ENCODE data around the gene DGKD. TPM values are rescaled to one million over a fixed set of nuclear protein-coding genes. Genes with fewer than 3 reads are reported as not detected.

DGKD gene
- total and polyA plus RNA-seq, 10 of the 15 experiments (the other 5 are each of a cell fraction or from before 2014, with no cell fraction given), result 2.7 to 81.9 (median 27.0) TPM

DNA sequence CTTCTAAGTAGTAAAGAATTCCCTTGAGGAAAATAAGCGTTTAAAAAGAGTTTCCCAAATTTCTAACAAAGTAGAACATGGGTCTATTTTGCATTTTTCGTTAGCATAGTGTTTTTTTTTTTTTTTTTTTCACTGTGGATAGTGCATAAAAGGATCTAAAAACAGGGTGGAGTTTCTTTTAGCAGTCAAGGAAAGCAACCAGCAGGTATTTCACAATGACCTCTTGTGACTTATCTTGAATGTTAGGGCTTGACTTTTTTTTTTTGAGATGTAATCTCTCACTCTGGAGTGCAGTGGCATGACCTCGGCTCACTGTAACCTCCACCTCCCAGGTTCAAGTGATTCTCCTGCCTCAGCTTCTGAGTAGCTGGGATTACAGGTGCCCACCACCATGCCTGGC, 14.9 kb upstream of the DGKD start:
- no peak for ATAC-seq
- WGBS (ENCODE audit: insufficient coverage, insufficient replicate concordance, low lambda C conversion rate, missing lambda C conversion rate), result 38% methylated on average over 3 of the region's 3 CpGs
- no peaks in the 10 kb centered on the region for H3K79me2 ChIP-seq (ENCODE audit: control insufficient read depth, insufficient read depth, low read length)
- no peaks in the 10 kb centered on the region for H3K36me3 ChIP-seq (ENCODE audit: control insufficient read depth in 2 of 2, insufficient read depth in 2 of 2, low read length in 1 of 2)
- no peak overlapping the region for H3K9ac ChIP-seq (ENCODE audit: control insufficient read depth, insufficient read depth, low read length)
- SMC1A ChIA-PET (ENCODE audit: uncharacterized antibody, unreplicated experiment), result no interaction called here
- RAD21 ChIA-PET (ENCODE audit: unreplicated experiment), result no interaction called here
- CTCF ChIA-PET, result no interaction called here
- no peak overlapping the region for H3K27ac ChIP-seq (ENCODE audit: control insufficient read depth, insufficient read depth)
- no peak overlapping the region for H3K4me2 ChIP-seq (ENCODE audit: control insufficient read depth, insufficient read depth)
- H3K9me3 ChIP-seq (replicated peaks; ENCODE audit: control insufficient read depth, insufficient read depth, low read length), result no peaks in the 10 kb centered on the region
- POLR2A ChIA-PET, result no interaction called here
- no peak overlapping the region for H3K4me3 ChIP-seq
- no peak for FAIRE-seq
- no peaks in the 10 kb centered on the region for H4K20me1 ChIP-seq (ENCODE audit: control insufficient read depth, insufficient read depth)
- peaks cover 4% of the 10 kb centered on the region; the same call in 1 of the 2 replicates for H3K4me1 ChIP-seq (ENCODE audit: control insufficient read depth, insufficient read depth, low read length)
- DNase-seq (ENCODE audit: low read depth, low spot score), result no peak
- intact Hi-C loops (cut with micrococcal nuclease; ENCODE audit: unreplicated experiment), result no loop called here
- in situ Hi-C loops (cut with MboI), result no loop called here
- H3K27me3 ChIP-seq (replicated peaks in 1 of 2; ENCODE audit: control insufficient read depth in 2 of 2, insufficient read depth in 2 of 2, low read length in 1 of 2), result no peaks in the 10 kb centered on the region; a peak in 1 of 4 replicates
- no TSS peak for BruUV-seq (replicated peaks)
- H2AFZ ChIP-seq (ENCODE audit: control insufficient read depth, low read depth, low read length), result no peak overlapping the region
- TF ChIP-seq MXI1 (IDR thresholded peaks at IDR 0.05; ENCODE audit: low read depth, low read length) (no peak), POU2F2 (IDR thresholded peaks at IDR 0.05; ENCODE audit: borderline replicate concordance, low read depth, low read length) (no peak), ZNF687 (IDR thresholded peaks at IDR 0.05) (no peak), SIX5 (IDR thresholded peaks at IDR 0.05; ENCODE audit: low read depth, low read length, severe bottlenecking) (no peak), NR2C2 (IDR thresholded peaks at IDR 0.05; ENCODE audit: borderline replicate concordance, control insufficient read depth, insufficient read length, low read depth) (no peak), TCF12 (IDR thresholded peaks at IDR 0.05; ENCODE audit: low read depth, low read length) (no peak), SIN3A (IDR thresholded peaks at IDR 0.05; ENCODE audit: low read depth, low read length) (no peak), CEBPZ (IDR thresholded peaks at IDR 0.05; ENCODE audit: low read depth, low read length) (no peak), ZBED1 (IDR thresholded peaks at IDR 0.05; ENCODE audit: borderline replicate concordance) (no peak), SMC3 (IDR thresholded peaks at IDR 0.05; ENCODE audit: borderline replicate concordance, low read length) (no peak), ZNF274 (IDR thresholded peaks at IDR 0.05; ENCODE audit: insufficient read depth, insufficient read length) (no peak), SUPT20H (IDR thresholded peaks at IDR 0.05; ENCODE audit: borderline replicate concordance, control insufficient read depth, low read depth, low read length) (no peak), NFXL1 (IDR thresholded peaks at IDR 0.05; ENCODE audit: borderline replicate concordance) (no peak), POLR2AphosphoS5 (IDR thresholded peaks at IDR 0.05; ENCODE audit: low read length) (no peak), E2F8 (IDR thresholded peaks at IDR 0.05; ENCODE audit: low read depth, partially characterized antibody) (no peak), CBX5 (IDR thresholded peaks at IDR 0.05; ENCODE audit: low read depth) (no peak)
